ENCODE data around the gene PEX1.
"Not testable (repeated sequence)": the region's sequence is repeated elsewhere in the genome, so short reads cannot be mapped to it uniquely, and the experiment has no call there.

PEX1 gene

DNA sequence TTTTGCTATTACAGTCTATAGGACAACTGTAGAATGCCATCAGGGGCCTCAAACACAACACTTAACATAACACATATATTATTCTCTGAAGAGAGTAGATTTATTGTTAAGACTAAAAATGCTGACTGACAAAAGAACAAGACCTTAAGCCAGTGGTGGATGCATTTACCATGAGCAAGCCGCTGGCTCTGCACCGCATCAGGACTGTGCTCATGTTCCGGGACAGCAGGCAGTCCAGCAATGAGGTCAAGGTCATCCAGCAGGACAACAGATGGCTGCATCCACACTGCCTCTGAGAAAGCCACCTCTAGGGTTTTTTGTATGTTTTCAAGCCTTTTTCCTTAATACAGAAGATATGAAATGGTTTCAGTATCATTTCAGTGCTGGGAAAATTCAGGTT lies 23.8 kb downstream of the PEX1 start:
- DNase-seq (ENCODE audit: low read depth), result no peak

DNA sequence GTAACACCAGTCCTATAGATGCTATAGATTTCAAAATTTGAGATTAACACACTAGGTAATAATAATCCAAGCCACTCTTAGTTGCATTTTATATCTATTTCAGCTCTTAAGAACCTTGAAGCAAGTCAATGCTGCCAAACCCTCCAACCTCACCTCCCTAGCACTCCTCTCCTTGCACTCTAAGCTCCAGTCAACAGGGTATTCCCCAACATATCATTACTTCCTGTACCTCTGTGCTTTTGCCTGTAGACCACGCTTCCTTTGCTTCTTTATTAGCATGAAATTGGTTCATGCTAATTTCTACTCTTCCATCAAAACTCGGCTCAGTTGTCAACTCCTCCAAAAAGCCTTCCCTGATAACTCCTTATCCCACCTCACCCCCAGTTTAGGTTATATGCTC lies 24.6 kb downstream of the PEX1 start:
- no peak for DNase-seq (ENCODE audit: low read depth)

DNA sequence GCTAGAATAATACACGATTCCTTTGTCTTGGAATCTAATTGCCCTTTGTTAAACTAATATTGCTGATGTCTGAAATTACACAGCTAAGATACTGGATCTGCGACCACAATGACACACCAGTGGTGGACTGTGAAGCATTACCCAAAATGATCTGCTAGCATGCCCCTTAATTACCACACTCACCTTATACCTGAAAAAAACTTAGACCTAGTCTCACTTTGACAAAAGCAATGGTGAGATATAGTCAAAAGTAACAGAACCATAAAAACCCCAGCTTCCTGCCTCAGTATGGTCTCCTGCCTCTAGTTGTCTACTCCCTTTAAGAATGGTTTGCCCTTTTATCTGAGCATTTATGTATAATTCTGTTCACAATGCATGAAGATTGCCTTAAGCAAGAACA lies 29.8 kb downstream of the PEX1 start:
- no peak for DNase-seq (ENCODE audit: low read depth)

DNA sequence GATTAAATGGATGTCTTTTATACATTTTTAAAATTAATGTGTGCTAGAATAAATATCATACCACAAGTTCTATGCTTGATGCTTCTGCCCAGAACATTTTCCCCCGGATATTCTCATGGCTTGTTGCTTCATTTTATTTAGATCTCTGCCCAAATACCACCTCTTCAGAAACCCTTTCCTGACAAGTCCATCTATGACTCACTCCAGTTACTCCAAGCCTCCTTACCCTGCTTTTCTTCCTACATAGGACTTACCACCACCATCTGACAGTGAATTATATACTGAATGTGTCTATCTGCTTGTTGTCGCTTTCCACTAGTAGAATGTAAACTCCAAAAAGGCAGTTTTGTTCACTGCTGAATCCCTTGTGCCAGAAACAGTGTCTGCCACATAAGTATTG lies 31.4 kb downstream of the PEX1 start:
- DNase-seq (ENCODE audit: low read depth), result peak; percentile 22

DNA sequence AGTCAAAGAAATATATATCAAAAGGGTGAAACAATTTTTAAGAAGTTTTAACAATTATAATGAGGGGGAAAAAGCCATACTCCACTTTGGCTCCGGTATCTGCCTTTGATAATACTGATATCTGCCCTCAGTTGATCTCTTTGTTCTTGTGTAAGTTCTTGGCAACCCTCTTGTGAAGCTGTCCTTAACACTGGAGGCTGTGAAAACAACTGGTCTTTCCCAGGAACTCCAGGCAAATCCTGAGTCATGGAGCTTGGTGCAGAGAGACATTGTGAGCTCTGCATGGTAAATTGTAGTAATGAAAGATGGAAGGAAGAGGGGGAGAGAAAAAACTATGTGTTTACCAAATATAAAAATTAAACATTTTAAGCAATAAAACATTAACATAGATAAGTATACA lies 38.7 kb downstream of the PEX1 start:
- no peak for DNase-seq (ENCODE audit: low read depth)

DNA sequence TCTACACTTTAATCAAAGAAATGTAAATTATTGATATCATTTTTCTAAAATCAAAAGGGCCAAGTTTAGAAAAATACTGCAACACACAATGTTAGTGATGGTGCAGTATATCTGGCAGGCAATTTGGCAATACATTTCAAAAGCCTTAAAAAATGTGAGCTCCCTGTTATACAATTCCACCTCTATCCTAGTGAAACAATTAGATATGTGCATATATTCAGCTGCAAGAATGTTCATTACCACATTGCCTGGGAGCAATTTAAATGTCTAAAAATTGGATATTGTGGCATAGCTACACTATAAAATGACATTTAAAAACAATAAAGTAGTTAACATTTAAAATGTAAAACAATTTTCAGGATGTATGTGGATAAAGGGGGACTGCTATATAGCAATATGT lies 40.5 kb downstream of the PEX1 start:
- no peak for DNase-seq (ENCODE audit: low read depth)

DNA sequence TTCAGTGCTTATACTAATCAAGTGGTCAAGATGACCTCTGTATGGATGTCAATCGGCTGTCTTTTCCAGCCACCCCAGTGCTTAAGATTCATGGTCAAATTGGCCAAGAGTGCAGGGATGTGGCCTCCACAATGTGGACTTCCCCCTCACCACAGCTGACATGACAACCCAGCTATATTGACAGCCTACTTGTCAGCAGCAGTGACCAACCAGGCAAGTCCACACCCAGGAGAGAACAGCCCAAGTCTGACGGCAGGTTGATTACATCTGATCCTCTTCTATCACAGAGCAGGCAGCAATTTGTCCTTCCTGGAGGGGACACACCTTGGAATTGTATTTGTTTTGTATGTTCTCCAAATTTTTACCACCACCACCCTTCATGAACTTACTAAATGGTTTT lies 42.3 kb downstream of the PEX1 start:
- no peak for DNase-seq (ENCODE audit: low read depth)

DNA sequence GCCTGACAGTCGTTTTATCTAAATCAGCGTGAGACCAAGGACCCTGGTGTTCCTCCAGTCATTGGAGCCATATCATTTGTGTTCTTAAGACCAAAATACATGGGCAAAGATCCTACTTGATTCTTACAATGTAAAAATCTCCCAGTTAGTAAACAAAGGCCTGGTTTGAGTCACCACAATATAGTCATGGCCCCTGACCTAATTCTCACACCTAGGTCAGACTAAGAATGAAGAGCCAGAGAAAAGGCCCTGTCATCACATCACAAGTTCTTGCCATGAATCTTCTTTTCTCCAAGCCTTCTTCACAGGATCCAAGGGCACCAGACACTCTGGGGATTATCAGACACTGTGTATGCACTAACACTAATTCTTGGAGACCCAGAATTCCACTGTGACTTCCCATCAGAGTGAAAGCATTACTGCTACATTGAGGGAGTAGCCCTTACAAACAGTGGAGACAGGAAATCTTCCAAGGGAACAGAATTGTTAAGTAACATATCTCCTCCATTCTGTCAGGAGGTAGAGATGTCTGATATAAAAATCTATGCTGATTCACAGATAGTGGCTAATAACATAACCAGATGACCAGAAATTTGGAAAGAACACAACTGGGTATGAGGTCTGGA lies 42.9 kb downstream of the PEX1 start:
- DNase-seq (ENCODE audit: low read depth), result peak; percentile 3

DNA sequence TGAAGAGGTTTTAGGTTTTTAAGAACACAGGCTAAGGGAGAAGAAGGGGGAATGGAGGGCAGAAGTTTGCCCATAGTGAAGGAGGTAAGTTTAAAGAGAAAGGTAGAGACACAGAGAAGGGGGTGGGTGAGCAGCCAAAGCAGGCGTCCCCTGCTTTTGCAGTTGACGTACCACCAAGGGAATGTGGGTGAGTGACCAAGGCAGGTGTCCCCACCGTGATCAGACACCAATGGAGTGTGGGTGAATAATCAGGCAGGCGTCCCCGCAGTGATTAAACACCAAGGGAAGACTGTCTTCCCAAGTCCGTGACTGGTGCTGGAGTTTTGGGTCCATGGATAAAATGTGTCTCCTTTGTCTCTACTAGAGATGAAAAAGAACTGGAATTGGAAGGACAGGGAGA lies 44.1 kb downstream of the PEX1 start:
- DNase-seq (ENCODE audit: low read depth), result not testable (repeated sequence)

DNA sequence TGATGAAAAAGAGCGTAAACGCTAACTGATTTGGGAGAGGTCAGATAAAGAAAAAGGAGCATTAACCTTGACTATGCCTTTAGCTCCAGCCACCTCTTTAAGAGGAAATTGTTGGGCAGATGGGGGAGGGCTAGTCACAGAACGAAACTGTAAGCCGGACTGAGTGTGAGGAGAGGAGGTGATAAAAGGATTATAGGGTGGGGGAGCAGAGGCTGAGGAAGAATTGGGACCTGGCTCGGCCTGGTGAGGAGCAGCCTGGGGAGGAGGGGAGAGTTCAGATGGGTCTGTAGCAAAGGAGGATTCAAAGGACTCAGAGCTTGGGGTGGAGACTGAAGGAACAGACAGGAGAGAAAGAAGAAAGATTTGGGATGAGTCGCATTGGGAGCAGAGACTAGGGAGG lies 44.7 kb downstream of the PEX1 start:
- not testable (repeated sequence) for DNase-seq (ENCODE audit: low read depth)

DNA sequence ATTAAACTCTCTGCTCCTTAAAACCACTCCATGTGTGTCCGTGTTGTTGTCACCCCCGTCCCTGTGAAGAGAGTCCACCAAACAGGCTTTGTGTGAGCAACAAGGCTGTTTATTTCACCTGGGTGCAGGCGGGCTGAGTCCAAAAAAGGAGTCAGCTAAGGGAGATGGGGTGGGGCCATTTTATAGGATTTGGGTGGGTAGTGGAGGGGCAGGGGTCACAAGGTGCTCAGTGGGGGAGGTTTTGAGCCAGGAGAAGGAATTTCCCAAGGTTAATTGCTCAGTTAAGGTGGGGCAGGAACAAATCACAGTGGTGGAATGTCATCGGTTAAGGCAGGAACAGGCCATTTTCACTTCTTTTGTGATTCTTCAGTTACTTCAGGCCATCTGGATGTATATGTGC lies 49.2 kb downstream of the PEX1 start:
- DNase-seq (ENCODE audit: low read depth), result not testable (repeated sequence)

DNA sequence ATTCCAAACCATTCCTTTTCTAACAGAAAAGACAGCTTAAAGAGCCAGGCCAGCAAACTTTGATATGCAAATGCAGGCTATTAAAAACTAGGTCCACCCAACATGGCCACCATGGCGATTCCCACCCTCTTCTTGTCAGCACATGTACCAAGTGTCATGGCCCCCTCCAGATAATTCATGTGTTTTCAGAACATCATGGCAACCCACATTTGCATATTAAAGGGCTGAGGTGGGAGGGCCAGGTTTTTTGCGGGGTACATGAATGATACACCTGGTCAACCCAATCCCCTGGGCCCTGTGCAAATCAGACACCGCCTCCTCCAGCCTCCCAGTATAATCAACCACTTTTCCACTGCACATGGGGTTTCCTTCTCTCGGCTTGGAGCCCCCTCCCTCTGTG lies 49.6 kb downstream of the PEX1 start:
- DNase-seq (ENCODE audit: low read depth), result no peak

DNA sequence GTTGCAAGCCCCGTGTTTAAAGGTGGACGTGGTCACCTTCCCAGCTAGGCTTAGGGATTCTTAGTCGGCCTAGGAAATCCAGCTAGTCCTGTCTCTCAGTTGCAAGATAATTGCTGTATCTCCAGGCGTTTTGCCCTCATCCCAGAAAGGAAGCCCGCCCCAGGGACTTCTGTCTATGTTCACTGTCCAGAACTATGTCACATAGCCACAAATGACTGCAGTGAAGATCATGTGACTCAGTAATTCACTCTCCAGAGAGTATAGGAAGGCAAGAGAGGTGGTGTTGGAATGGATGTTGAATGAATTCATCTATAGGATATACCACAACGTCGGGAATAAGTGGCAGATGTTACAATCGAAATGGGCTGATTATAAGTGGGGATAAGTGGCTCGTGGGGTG lies 50.2 kb downstream of the PEX1 start:
- no peak for DNase-seq (ENCODE audit: low read depth)

DNA sequence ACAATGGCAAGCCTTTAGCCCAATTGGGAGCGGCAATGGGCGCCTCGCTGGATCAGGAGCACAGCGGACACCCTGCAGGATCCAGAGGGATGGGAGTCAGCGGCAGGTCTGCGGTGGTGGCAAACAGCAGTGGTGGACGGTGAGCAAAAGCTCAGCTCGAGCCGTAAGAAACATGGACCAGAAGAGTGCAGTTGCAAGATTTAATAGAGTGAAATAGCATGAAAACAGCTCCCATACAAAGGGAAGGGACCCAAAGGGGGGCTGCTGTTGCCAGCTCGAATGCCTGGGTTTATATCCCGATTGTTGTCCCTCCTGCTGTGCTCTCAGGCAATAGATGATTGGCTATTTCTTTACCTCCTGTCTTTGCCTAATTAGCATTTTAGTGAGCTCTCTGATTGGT lies 50.6 kb downstream of the PEX1 start, which contains the start of gene ERVW-1:
TSS of gene ERVW-1 (minus strand) at position 266 of the 400 bp plus-strand sequence. CDS start 7,565 bp downstream, outside the sequence.
- DNase-seq (ENCODE audit: low read depth), result not testable (repeated sequence)

DNA sequence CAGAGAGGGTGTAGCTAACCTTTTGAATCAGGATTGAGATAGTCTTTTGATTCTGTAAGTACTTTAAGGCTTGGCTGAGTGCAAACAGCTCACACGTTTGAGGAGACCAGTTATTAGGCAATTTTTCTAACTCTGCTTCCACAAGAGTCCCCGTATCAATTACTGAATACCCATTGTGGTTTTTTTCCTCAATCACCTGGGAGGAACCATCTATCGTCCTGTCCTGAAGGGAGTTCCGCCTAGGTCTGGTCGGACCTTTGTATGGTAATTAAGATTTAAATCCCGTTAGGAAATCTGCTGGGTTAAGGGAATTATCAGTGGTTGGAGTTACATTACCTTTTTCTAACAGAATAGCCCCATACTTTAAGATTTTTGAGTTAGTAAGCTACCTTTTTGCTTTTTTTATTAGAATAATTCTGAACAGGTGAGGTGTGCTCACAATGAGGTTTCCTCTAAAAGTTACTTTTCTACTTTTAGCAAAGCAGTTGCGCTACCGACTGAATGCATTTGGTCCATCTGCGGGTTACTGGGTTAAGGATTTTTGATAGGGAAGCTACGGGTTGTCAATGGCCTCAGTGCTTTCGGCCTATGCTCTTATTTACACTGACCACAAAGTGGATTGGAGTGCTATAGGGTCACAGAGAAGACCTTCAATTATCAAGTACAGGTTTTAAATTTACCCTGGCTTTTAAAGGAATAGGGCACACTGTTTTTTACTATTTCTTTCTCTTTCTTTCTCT lies 52.3 kb downstream of the PEX1 start:
- not testable (repeated sequence) for DNase-seq (ENCODE audit: low read depth)

DNA sequence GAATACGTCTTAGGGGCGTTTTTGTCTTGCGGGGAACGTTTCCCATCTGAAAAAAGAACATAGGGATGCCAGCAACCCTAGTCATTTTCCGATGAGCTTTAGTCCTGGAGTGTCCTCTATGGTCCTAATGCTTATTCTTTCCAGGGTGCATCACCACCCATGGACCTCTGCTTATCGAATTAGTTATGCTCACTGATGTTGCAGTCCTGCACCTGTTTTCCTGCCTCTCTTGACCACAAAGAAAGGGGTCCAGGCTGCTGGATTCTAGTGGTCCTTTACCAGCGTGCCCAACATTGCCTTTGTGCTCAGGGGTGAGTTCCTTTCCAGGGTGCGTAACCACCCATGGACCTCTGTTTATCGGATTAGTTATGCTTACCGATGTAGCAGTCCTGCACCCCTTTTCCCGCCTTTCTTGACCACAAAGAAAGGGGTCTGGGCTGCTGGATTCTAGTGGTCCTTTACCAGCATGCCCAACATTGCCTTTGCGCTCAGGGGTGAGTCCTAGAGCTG lies 53.0 kb downstream of the PEX1 start:
- DNase-seq (ENCODE audit: low read depth), result not testable (repeated sequence)

DNA sequence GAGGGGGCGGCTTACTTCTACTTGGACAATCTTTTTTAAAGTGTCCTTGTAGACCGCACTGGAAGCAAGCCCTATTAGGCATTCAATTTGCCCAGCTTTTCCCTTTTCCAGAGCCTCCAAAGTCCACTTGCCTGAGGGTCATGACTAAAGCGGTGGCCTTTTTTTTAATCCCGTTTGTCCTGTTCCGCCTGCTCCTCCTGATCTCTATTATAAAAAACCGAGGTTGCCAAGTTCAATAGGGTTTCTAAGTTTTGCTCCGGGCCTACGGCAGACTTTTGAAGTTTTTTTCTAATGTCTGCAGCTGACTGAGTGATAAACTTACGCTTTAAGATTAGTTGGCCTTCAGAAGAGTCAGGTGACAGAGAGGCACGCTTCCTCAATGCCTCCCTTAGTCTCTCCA lies 54.3 kb downstream of the PEX1 start:
- DNase-seq (ENCODE audit: low read depth), result not testable (repeated sequence)

DNA sequence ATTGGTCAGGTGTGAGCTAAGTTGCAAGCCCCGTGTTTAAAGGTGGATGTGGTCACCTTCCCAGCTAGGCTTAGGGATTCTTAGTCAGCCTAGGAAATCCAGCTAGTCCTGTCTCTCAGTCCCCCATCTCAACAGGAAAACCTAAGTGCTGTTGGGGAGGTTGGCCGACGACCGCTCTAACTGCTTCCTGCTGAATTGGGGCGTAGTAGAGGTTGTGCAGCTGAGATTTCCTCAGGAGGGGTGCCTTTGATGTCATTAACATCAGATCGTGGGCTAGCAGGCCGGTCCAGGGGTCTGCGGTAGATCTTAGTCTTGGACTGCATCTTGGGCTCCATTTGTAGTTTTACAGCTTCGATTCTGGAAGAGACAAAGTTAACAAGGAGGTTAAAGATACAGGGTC lies 59.7 kb downstream of the PEX1 start:
- DNase-seq (ENCODE audit: low read depth), result not testable (repeated sequence)

DNA sequence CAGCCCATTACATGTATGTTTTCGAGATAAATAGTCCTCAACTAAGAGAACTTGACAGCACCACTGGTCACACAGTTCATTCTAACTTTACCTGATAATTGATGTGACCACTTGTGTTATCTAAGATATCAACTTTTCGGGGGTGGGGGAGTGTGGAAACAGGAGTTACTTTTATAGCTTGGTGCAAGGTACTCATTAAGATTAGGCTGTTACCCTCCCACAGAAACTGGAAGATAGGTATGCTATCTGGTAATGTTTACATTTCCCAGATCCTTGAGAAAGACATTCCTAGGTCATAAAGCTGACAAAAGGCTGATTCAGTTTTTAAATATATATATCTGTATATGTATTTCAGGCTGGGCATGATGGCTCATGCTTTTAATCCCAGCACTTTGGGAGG lies 61.6 kb downstream of the PEX1 start:
- DNase-seq (ENCODE audit: low read depth), result no peak

DNA sequence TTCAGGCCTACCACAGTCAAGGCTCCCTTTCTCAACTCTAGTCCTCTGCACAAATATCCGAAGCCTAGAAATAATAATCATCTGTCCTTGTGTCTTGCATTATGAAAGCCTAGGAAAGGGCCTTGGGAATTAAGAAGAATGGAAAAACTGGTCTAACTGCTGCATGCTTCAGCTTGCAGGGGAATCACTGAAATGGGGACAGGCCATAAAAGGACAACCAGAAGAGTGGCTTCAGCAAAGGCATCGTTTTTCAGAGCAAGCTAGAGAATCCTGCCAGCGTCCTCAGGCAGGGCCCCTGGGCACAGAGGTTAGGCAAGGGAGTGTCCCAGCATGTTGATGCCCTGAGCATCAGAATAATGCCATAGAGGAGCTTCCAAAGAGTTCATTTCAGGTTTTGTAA lies 63.8 kb downstream of the PEX1 start:
- DNase-seq (ENCODE audit: low read depth), result no peak

DNA sequence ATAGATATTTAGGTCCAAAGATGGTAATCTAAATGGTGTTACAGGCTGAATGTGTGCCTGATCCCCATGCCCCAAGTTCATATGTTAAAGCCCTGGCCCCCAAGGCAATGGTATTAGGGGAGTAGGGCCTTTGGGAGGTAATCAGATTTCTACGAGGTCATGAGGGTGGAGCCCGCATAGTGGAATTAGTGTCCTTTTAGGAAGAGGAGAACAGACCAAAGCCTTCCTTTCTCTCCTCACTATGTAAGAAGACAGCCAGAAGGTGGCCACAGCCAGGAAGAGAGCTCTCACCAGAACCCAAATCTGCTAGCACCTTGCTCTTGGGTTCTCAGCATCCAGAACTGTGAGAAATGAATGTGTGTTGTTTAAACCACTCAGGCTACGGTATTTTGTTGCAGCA lies 65.8 kb downstream of the PEX1 start:
- DNase-seq (ENCODE audit: low read depth), result no peak

DNA sequence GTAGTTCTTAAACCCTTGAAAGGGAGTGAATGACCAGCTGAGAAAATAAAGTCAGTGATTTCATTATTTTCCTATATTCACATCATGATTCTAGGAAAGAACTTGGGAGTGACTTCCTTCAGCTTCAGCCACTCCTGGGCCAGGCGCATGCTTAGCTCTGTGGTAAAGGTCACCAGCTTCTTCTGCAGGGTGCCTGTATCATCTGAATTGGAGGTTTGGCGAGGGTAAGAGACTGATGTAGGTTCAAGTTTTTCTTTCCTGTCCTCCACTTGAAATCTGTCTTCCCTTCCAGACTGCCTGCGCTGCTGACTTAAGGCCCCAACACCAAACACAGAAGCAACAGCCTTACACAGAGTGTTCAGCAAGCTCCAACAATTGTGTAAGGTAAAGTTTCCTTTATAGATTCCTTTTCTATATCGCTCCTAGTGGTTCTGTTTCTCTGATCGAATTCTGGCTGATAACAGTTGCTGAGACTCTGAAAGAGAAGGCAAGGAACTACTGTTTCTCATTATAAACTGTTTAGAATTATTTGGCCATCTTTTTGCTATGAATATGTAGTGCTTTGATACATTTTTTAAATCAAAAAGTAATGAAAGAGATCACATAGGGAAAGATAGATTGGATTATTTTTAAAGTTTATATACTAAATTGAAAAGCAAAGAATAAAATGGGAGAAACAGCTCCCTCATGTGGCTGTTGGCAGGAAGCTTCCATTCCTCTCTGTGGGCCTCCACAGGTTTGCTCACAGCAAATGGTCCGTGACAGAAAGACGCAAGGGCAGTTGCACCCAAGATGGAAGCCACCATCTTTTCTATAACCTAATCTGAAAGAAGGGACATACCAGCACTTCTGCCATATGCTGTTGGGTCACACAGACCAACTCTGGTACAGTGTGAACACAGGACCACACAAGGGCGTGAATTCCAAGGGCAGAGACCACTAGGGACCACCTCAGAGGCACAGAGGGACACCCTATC lies 67.0 kb downstream of the PEX1 start:
- peak; percentile 60 for DNase-seq (ENCODE audit: low read depth)

All from ELR (cell line).